Calu3 (cell line): ENCODE results near the gene PPP1CB. TPM values are rescaled to one million over a fixed set of nuclear protein-coding genes. Genes with fewer than 3 reads are reported as not detected.

ENCODE experiments used
- BruUV-seq: library from RNA; stranded (reverse); fragments of 400-500 nt; replicated peaks from 2 replicates; lab custom pipeline; 2021; lab: Mats Ljungman, UMichigan
- CTCF ChIA-PET: fragments of 300-600 bp; sonication (Branson Sonifier 250); formaldehyde crosslinking; loops from one replicate; lab custom pipeline; 2022; ENCODE audit warnings: antibody characterized with exemption; lab: Charles Lee
- DNase-seq: peaks from one replicate; pipeline ENCODE4 v3.0.0; 2022
- H3K27ac Mint-ChIP-seq: one replicate; pipeline ENCODE4 v1.8.0; 2022; ENCODE audit warnings: mixed read lengths; ENCODE audit not compliant: unreplicated experiment
- H3K27me3 Mint-ChIP-seq: one replicate; pipeline ENCODE4 v1.8.0; 2022; ENCODE audit warnings: mixed read lengths; ENCODE audit not compliant: unreplicated experiment
- H3K36me3 Mint-ChIP-seq: one replicate; pipeline ENCODE4 v1.8.0; 2022; ENCODE audit warnings: mild to moderate bottlenecking, moderate library complexity, mixed read lengths; ENCODE audit not compliant: insufficient read depth, unreplicated experiment
- H3K4me1 Mint-ChIP-seq: one replicate; pipeline ENCODE4 v1.8.0; 2022; ENCODE audit warnings: mild to moderate bottlenecking, low read depth, mixed read lengths; ENCODE audit not compliant: unreplicated experiment
- H3K4me3 Mint-ChIP-seq: one replicate; pipeline ENCODE4 v1.8.0; 2022; ENCODE audit warnings: mild to moderate bottlenecking, low read depth, moderate library complexity, mixed read lengths; ENCODE audit not compliant: unreplicated experiment
- H3K9me3 Mint-ChIP-seq: one replicate; pipeline ENCODE4 v1.8.0; 2022; ENCODE audit warnings: low read depth, mixed read lengths; ENCODE audit not compliant: unreplicated experiment
- CTCF ChIP-seq: fragments of 200-600 bp; IDR thresholded peaks from one replicate; pipeline ENCODE4 v1.8.0; 2022; ENCODE audit warnings: antibody characterized with exemption; ENCODE audit not compliant: unreplicated experiment
- intact Hi-C: fragments of 100-400 bp; cut with micrococcal nuclease; formaldehyde crosslinking; loops from one replicate; pipeline ENCODE4 v1.10.0; 2022; ENCODE audit not compliant: unreplicated experiment
- total RNA-seq: library from RNA; stranded (reverse); gene quantifications from 2 replicates; pipeline ENCODE4 v1.2.3, GENCODE V29; 2022

Gene PPP1CB
- total RNA-seq, 1 experiment from 2014 or later: 218 TPM

GRCh38 chr2:28838971-28839370 lies 87.3 kb downstream of the PPP1CB start:
- no TSS peak for BruUV-seq
- H3K27ac Mint-ChIP-seq: no peak overlapping the region
- H3K27me3 Mint-ChIP-seq: no peaks in the 10 kb centered on the region
- DNase-seq: no peak
- TF ChIP-seq CTCF: no peak
- peaks cover 5% of the 10 kb centered on the region for H3K36me3 Mint-ChIP-seq
- no peak overlapping the region for H3K4me3 Mint-ChIP-seq
- intact Hi-C loops: no loop called here
- CTCF ChIA-PET: no interaction called here
- H3K9me3 Mint-ChIP-seq: no peaks in the 10 kb centered on the region
- H3K4me1 Mint-ChIP-seq: no peaks in the 10 kb centered on the region

- CTCF ChIA-PET: no interaction called here
- H3K27me3 Mint-ChIP-seq: no peaks in the 10 kb centered on the region
Measured at GRCh38 chr2:28842042-28842441, 90.4 kb downstream of the PPP1CB start.

More at GRCh38 chr2:28842042-28842441, 90.4 kb downstream of the PPP1CB start:
- TF ChIP-seq CTCF: no peak
- intact Hi-C loops: no loop called here
- BruUV-seq: no TSS peak
- Mint-ChIP-seq H3K27ac (no peak overlapping the region), H3K36me3 (peaks cover 5% of the 10 kb centered on the region), H3K9me3 (no peaks in the 10 kb centered on the region), H3K4me1 (no peaks in the 10 kb centered on the region), H3K4me3 (no peak overlapping the region)
- DNase-seq: no peak

Other genes with a start within 250 kb of the PPP1CB start
- 1.2 and 2.0 TPM in 2 replicates for gene SPDYA, start 59.0 kb downstream of the PPP1CB start, total RNA-seq
- 17.0 and 18.1 TPM in 2 replicates for gene TRMT61B, start 118.5 kb downstream of the PPP1CB start, total RNA-seq
- gene WDR43, start 142.8 kb downstream of the PPP1CB start, total RNA-seq: 84.4 and 85.6 TPM in 2 replicates
- 0.47 and 0.85 TPM in 2 replicates for gene TOGARAM2, start 229.5 kb downstream of the PPP1CB start, total RNA-seq